ENCODE data around the gene FMO2.

DNA sequence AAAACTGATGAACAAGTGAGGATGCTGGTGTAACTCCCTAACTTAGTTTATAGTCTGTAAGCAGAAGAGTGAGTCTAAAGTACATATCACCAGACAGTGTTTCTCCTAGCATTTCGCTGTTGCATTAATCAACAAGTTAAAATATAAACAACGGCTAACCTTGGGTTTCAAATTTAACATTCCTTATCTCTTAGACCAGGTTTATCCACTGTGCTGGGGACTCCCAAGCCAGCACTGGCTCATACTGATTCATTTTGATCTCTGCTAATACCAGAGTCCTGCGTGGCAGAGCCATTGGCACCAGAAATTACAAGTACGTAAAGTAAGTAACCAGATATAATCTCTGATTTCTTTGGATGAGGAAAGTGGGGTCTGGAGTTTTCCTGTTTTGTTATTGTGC, 63.2 kb downstream of the FMO2 start, which contains the start of gene FMO1:
- TF ChIP-seq, protein P1, sequence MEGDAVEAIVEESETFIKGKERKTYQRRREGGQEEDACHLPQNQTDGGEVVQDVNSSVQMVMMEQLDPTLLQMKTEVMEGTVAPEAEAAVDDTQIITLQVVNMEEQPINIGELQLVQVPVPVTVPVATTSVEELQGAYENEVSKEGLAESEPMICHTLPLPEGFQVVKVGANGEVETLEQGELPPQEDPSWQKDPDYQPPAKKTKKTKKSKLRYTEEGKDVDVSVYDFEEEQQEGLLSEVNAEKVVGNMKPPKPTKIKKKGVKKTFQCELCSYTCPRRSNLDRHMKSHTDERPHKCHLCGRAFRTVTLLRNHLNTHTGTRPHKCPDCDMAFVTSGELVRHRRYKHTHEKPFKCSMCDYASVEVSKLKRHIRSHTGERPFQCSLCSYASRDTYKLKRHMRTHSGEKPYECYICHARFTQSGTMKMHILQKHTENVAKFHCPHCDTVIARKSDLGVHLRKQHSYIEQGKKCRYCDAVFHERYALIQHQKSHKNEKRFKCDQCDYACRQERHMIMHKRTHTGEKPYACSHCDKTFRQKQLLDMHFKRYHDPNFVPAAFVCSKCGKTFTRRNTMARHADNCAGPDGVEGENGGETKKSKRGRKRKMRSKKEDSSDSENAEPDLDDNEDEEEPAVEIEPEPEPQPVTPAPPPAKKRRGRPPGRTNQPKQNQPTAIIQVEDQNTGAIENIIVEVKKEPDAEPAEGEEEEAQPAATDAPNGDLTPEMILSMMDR (IDR thresholded peaks at IDR 0.05; ENCODE audit: low read length): no peak
- no peak for TF ChIP-seq EZH2 (optimal IDR thresholded peaks at IDR 0.05; ENCODE audit: low read depth, low read length)
